Ectodermal cell (in vitro differentiated cells): Measurements from ENCODE around the gene CHCHD3.

ENCODE experiments used
- H3K27ac ChIP-seq: 2 replicates; pipeline ENCODE4 v1.7.0; 2013; ENCODE audit warnings: mild to moderate bottlenecking, low read depth, low read length; ENCODE audit not compliant: insufficient read depth, poor library complexity, severe bottlenecking
- H3K27me3 ChIP-seq: 2 replicates; pipeline ENCODE4 v1.7.0; 2013; ENCODE audit warnings: mild to moderate bottlenecking, low read length; ENCODE audit not compliant: insufficient read depth, control insufficient read depth, poor library complexity, severe bottlenecking
- H3K36me3 ChIP-seq: one replicate; pipeline ENCODE4 v1.7.0; 2013; ENCODE audit warnings: low read length; ENCODE audit not compliant: control insufficient read depth, insufficient read depth
- H3K4me1 ChIP-seq: one replicate; pipeline ENCODE4 v1.7.0; 2013; ENCODE audit warnings: low read length; ENCODE audit not compliant: control insufficient read depth, insufficient read depth
- H3K4me3 ChIP-seq: 2 replicates; pipeline ENCODE4 v1.7.0; 2013; ENCODE audit warnings: low read depth, low read length, control low read depth; ENCODE audit not compliant: insufficient read depth
- H3K9me3 ChIP-seq: 2 replicates; pipeline ENCODE4 v1.7.0; 2013; ENCODE audit warnings: mild to moderate bottlenecking, low read length, moderate library complexity; ENCODE audit not compliant: control insufficient read depth
- WGBS, 2 experiments: methylation state at CpG; one replicate each; pipeline ENCODE4 v1.1.7; 2013; ENCODE audit warnings: missing lambda C conversion rate in 2 of 2; 5-methylcytosine and 5-hydroxymethylcytosine counted together

Gene CHCHD3

GRCh38 chr7:132861424-132861823 is 220.5 kb downstream of the CHCHD3 start:
- peaks cover 6% of the 10 kb centered on the region for H3K36me3 ChIP-seq
- H3K27ac ChIP-seq: no peak overlapping the region
- H3K27me3 ChIP-seq: no peaks in the 10 kb centered on the region
- H3K4me1 ChIP-seq: no peaks in the 10 kb centered on the region
- no peak overlapping the region for H3K4me3 ChIP-seq
- no peaks in the 10 kb centered on the region for H3K9me3 ChIP-seq
- WGBS, 2 experiments: 93 to 100% methylated on average over 3 of the region's 3 CpGs

GRCh38 chr7:132859199-132859598 is 222.7 kb downstream of the CHCHD3 start:
- no peak overlapping the region for H3K4me3 ChIP-seq
- H3K9me3 ChIP-seq: no peaks in the 10 kb centered on the region
- peaks cover 6% of the 10 kb centered on the region for H3K36me3 ChIP-seq
- no peaks in the 10 kb centered on the region for H3K27me3 ChIP-seq
- H3K4me1 ChIP-seq: no peaks in the 10 kb centered on the region
- WGBS, 2 experiments: 100% methylated on average over 1 of the region's 1 CpG
- H3K27ac ChIP-seq: no peak overlapping the region

- Histone ChIP-seq H3K9me3 (no peaks in the 10 kb centered on the region), H3K36me3 (peaks cover 3% of the 10 kb centered on the region), H3K4me1 (no peaks in the 10 kb centered on the region), H3K27ac (no peak overlapping the region), H3K4me3 (no peak overlapping the region), H3K27me3 (no peaks in the 10 kb centered on the region)
- WGBS, 2 experiments: 92 to 94% methylated on average over 4 of the region's 4 CpGs
Measured at GRCh38 chr7:132858760-132859159, 223.1 kb downstream of the CHCHD3 start.

- H3K9me3 ChIP-seq: no peaks in the 10 kb centered on the region
- 92 to 100% methylated on average over 2 of the region's 2 CpGs for WGBS, 2 experiments
- H3K27ac ChIP-seq: no peak overlapping the region
- H3K4me3 ChIP-seq: no peak overlapping the region
- H3K36me3 ChIP-seq: no peaks in the 10 kb centered on the region
- no peaks in the 10 kb centered on the region for H3K27me3 ChIP-seq
- no peaks in the 10 kb centered on the region for H3K4me1 ChIP-seq
Measured at GRCh38 chr7:132858251-132858650, 223.6 kb downstream of the CHCHD3 start.

- H3K27me3 ChIP-seq: no peaks in the 10 kb centered on the region
Measured at GRCh38 chr7:132857703-132858102, 224.2 kb downstream of the CHCHD3 start.

GRCh38 chr7:132857031-132857430 is 224.9 kb downstream of the CHCHD3 start:
- Histone ChIP-seq H3K9me3 (no peaks in the 10 kb centered on the region), H3K36me3 (no peaks in the 10 kb centered on the region), H3K27me3 (no peaks in the 10 kb centered on the region), H3K4me1 (no peaks in the 10 kb centered on the region), H3K4me3 (no peak overlapping the region), H3K27ac (no peak overlapping the region)
- WGBS, 2 experiments: 95% methylated on average over 4 of the region's 4 CpGs

More at GRCh38 chr7:132857703-132858102, 224.2 kb downstream of the CHCHD3 start:
- H3K4me3 ChIP-seq: no peak overlapping the region
- H3K9me3 ChIP-seq: no peaks in the 10 kb centered on the region
- H3K36me3 ChIP-seq: no peaks in the 10 kb centered on the region
- WGBS, 2 experiments: 89 to 94% methylated on average over 4 of the region's 4 CpGs
- H3K27ac ChIP-seq: no peak overlapping the region
- no peaks in the 10 kb centered on the region for H3K4me1 ChIP-seq

GRCh38 chr7:132856416-132856815 is 225.5 kb downstream of the CHCHD3 start:
- Histone ChIP-seq H3K27me3 (no peaks in the 10 kb centered on the region), H3K27ac (no peak overlapping the region), H3K9me3 (no peaks in the 10 kb centered on the region), H3K4me3 (no peak overlapping the region), H3K36me3 (no peaks in the 10 kb centered on the region), H3K4me1 (no peaks in the 10 kb centered on the region)
- 96 to 97% methylated on average over 5 of the region's 5 CpGs for WGBS, 2 experiments

GRCh38 chr7:132855901-132856300 is 226.0 kb downstream of the CHCHD3 start:
- Histone ChIP-seq H3K27me3 (no peaks in the 10 kb centered on the region), H3K36me3 (no peaks in the 10 kb centered on the region), H3K9me3 (no peaks in the 10 kb centered on the region), H3K4me3 (no peak overlapping the region), H3K4me1 (no peaks in the 10 kb centered on the region), H3K27ac (no peak overlapping the region)
- 84 to 88% methylated on average over 2 of the region's 2 CpGs for WGBS, 2 experiments

GRCh38 chr7:132854238-132854637 is 227.7 kb downstream of the CHCHD3 start:
- Histone ChIP-seq H3K9me3 (no peaks in the 10 kb centered on the region), H3K4me3 (no peak overlapping the region), H3K27me3 (no peaks in the 10 kb centered on the region), H3K36me3 (no peaks in the 10 kb centered on the region), H3K4me1 (no peaks in the 10 kb centered on the region), H3K27ac (no peak overlapping the region)
- WGBS, 2 experiments: 80% methylated on average over 1 of the region's 1 CpG; no CpG with 5 or more reads in 1 of the 2 experiments

GRCh38 chr7:132847376-132847775 is 234.5 kb downstream of the CHCHD3 start:
- no peaks in the 10 kb centered on the region for H3K36me3 ChIP-seq
- no peak overlapping the region for H3K4me3 ChIP-seq
- 94 to 96% methylated on average over 7 of the region's 7 CpGs for WGBS, 2 experiments
- H3K4me1 ChIP-seq: no peaks in the 10 kb centered on the region
- no peak overlapping the region for H3K27ac ChIP-seq
- no peaks in the 10 kb centered on the region for H3K27me3 ChIP-seq
- no peaks in the 10 kb centered on the region for H3K9me3 ChIP-seq

GRCh38 chr7:132846086-132846485 is 235.8 kb downstream of the CHCHD3 start:
- Histone ChIP-seq H3K9me3 (no peaks in the 10 kb centered on the region), H3K4me1 (no peaks in the 10 kb centered on the region), H3K4me3 (no peak overlapping the region), H3K36me3 (no peaks in the 10 kb centered on the region), H3K27me3 (no peaks in the 10 kb centered on the region), H3K27ac (no peak overlapping the region)
- 79 to 83% methylated on average over 3 of the region's 3 CpGs for WGBS, 2 experiments
